Retinal pigment epithelial cell (primary cell): ENCODE measurements around the gene TNS3.

ENCODE experiments used
- DNase-seq: peaks from one replicate; pipeline ENCODE4 v3.0.0-alpha.2; 2010; ENCODE audit warnings: low read depth
- H3K4me3 ChIP-seq: 2 replicates; pipeline ENCODE4 v1.5.1; 2011; ENCODE audit warnings: mild to moderate bottlenecking, low read length, control low read depth, moderate library complexity
- CTCF ChIP-seq: conservative IDR thresholded peaks from 2 replicates; pipeline ENCODE4 v1.5.1; 2011; ENCODE audit warnings: low read depth, low read length, control low read depth, inconsistent platforms

TNS3 gene

GRCh38 chr7:47579458-47579857 lies 2.5 kb downstream of the TNS3 start:
- DNase-seq = no peak
- no peak for TF ChIP-seq CTCF

GRCh38 chr7:47578579-47579270 lies 3.2 kb downstream of the TNS3 start:
- no peak overlapping the region for H3K4me3 ChIP-seq
- DNase-seq = no peak
- TF ChIP-seq CTCF = no peak

More at GRCh38 chr7:47579458-47579857, 2.5 kb downstream of the TNS3 start:
- no peak overlapping the region for H3K4me3 ChIP-seq

- no peak for TF ChIP-seq CTCF
- no peak overlapping the region for H3K4me3 ChIP-seq
- no peak for DNase-seq
Measured at GRCh38 chr7:47577321-47577919, 4.5 kb downstream of the TNS3 start.

GRCh38 chr7:47576866-47577306 lies 5.0 kb downstream of the TNS3 start:
- no peak for TF ChIP-seq CTCF
- no peak overlapping the region for H3K4me3 ChIP-seq
- no peak for DNase-seq

- no peak for TF ChIP-seq CTCF
- no peak overlapping the region for H3K4me3 ChIP-seq
- DNase-seq = no peak
Measured at GRCh38 chr7:47576031-47576865, 5.7 kb downstream of the TNS3 start.

GRCh38 chr7:47574482-47575329 lies 7.2 kb downstream of the TNS3 start:
- no peak for DNase-seq
- no peak overlapping the region for H3K4me3 ChIP-seq

More at GRCh38 chr7:47574482-47575329, 7.2 kb downstream of the TNS3 start:
- no peak for TF ChIP-seq CTCF
